Natural killer cell (primary cell): ENCODE results near the gene ABHD12B. TPM values are rescaled to one million over a fixed set of nuclear protein-coding genes. Genes with fewer than 3 reads are reported as not detected.

Experiments
- ATAC-seq, 3 donors: fragments of 150-1000 bp in 2 of 3; fragments of 200-7000 bp in 1 of 3; cut with Tn5 transposase; 1 replicate in 1 of 3; 2 replicates in 2 of 3; pipeline ENCODE4 v1.10.0; 2021; ENCODE audit warnings: mild to moderate bottlenecking in 2 of 3, moderate library complexity in 2 of 3
- DNase-seq, 2 donors: peaks; one replicate each; pipeline versions ENCODE4 v3.0.0 to v3.0.0-alpha.2; 2013 to 2021; ENCODE audit warnings: mixed read lengths in 1 of 2
- H3K27ac ChIP-seq: one replicate; pipeline ENCODE4 v1.5.1; 2013; ENCODE audit warnings: mild to moderate bottlenecking, low read length
- H3K27me3 ChIP-seq: one replicate; pipeline ENCODE4 v1.6.1; 2013; ENCODE audit warnings: low read length; ENCODE audit not compliant: control insufficient read depth, insufficient read depth
- H3K36me3 ChIP-seq: one replicate; pipeline ENCODE4 v1.6.1; 2013; ENCODE audit warnings: low read length; ENCODE audit not compliant: control insufficient read depth, insufficient read depth
- H3K4me1 ChIP-seq: one replicate; pipeline ENCODE4 v1.6.1; 2013; ENCODE audit warnings: low read length; ENCODE audit not compliant: control insufficient read depth, insufficient read depth
- H3K4me3 ChIP-seq: one replicate; pipeline ENCODE4 v1.5.1; 2013; ENCODE audit warnings: low read length
- H3K9me3 ChIP-seq: one replicate; pipeline ENCODE4 v1.6.1; 2013; ENCODE audit warnings: low read length; ENCODE audit not compliant: control insufficient read depth, insufficient read depth
- H3K27ac Mint-ChIP-seq, 2 donors: one replicate each; pipeline ENCODE4 v1.8.0; 2022; ENCODE audit warnings: mild to moderate bottlenecking in 2 of 2, mixed read lengths in 2 of 2, moderate library complexity in 1 of 2
- H3K27me3 Mint-ChIP-seq, 2 donors: one replicate each; pipeline ENCODE4 v1.8.0; 2022; ENCODE audit warnings: low read depth in 2 of 2, mixed read lengths in 2 of 2
- H3K36me3 Mint-ChIP-seq: one replicate; pipeline ENCODE4 v1.8.0; 2022; ENCODE audit warnings: mixed read lengths
- H3K4me1 Mint-ChIP-seq, 2 donors: one replicate each; pipeline ENCODE4 v1.8.0; 2022; ENCODE audit warnings: mixed read lengths in 2 of 2
- H3K4me3 Mint-ChIP-seq: one replicate; pipeline ENCODE4 v1.8.0; 2022; ENCODE audit warnings: mild to moderate bottlenecking, moderate library complexity, mixed read lengths
- H3K9me3 Mint-ChIP-seq, 2 donors: one replicate each; pipeline ENCODE4 v1.8.0; 2022; ENCODE audit warnings: mixed read lengths in 2 of 2
- CTCF ChIP-seq: fragments of 200-600 bp; IDR thresholded peaks from one replicate; pipeline ENCODE4 v1.8.0; 2022; ENCODE audit warnings: antibody characterized with exemption
- WGBS: methylation state at CpG from one replicate; pipeline ENCODE4 v1.1.7; 2013; ENCODE audit warnings: missing lambda C conversion rate; ENCODE audit not compliant: insufficient coverage; 5-methylcytosine and 5-hydroxymethylcytosine counted together
- intact Hi-C: fragments of 100-400 bp; cut with micrococcal nuclease; formaldehyde crosslinking; loops from one replicate; pipeline ENCODE4 v1.14.2; 2022
- total RNA-seq, 4 donors: library from RNA; stranded (reverse); fragments of 120-200 nt in 1 of 4; gene quantifications; one replicate each; pipeline versions ENCODE4 v1.2.3 to v1.2.4, GENCODE V29; 2013 to 2022

ABHD12B gene
- total RNA-seq, 3 donors from 2014 or later (not counting 1 experiment from before 2014, with no cell fraction given), result not detected

- Histone ChIP-seq H3K4me1 (peaks cover 12% of the 10 kb centered on the region), H3K27ac (no peak overlapping the region), H3K27me3 (peaks cover 42% of the 10 kb centered on the region), H3K4me3 (no peak overlapping the region), H3K9me3 (no peaks in the 10 kb centered on the region), H3K36me3 (no peaks in the 10 kb centered on the region)
- peaks cover 44 to 78% of the 10 kb centered on the region in 2 donors for H3K27me3 Mint-ChIP-seq
- no peak overlapping the region for H3K27ac Mint-ChIP-seq
- peak; percentile 61 to 78 (median 72) for ATAC-seq
- no peak overlapping the region for H3K4me3 Mint-ChIP-seq
- DNase-seq, result peak in 1 of 2 donors; percentile 73
- no peak for TF ChIP-seq CTCF
- H3K4me1 Mint-ChIP-seq, result peaks cover 5 to 6% of the 10 kb centered on the region in 2 donors
- no peaks in the 10 kb centered on the region for H3K9me3 Mint-ChIP-seq
- intact Hi-C loops, result no loop called here
- whole genome bisulfite sequencing, result 6% methylated on average over 4 of the region's 7 CpGs
- H3K36me3 Mint-ChIP-seq, result no peaks in the 10 kb centered on the region
Observed at GRCh38 chr14:50875359-50876070, 3.7 kb downstream of the ABHD12B start.

- ATAC-seq (no peak), DNase-seq (no peak)
- Mint-ChIP-seq H3K36me3 (no peaks in the 10 kb centered on the region), H3K27ac (no peak overlapping the region), H3K27me3 (peaks cover 30 to 62% of the 10 kb centered on the region in 2 donors), H3K4me3 (no peak overlapping the region), H3K9me3 (no peaks in the 10 kb centered on the region), H3K4me1 (no peaks in the 10 kb centered on the region)
- Histone ChIP-seq H3K4me1 (no peaks in the 10 kb centered on the region), H3K9me3 (no peaks in the 10 kb centered on the region), H3K27ac (no peak overlapping the region), H3K36me3 (no peaks in the 10 kb centered on the region), H3K27me3 (peaks cover 13% of the 10 kb centered on the region), H3K4me3 (no peak overlapping the region)
- intact Hi-C loops, result no loop called here
- WGBS, result 92% methylated on average over 6 of the region's 8 CpGs
- TF ChIP-seq CTCF, result no peak
Observed at GRCh38 chr14:50882932-50883826, 11.3 kb downstream of the ABHD12B start.

GRCh38 chr14:50883827-50884197 lies 12.0 kb downstream of the ABHD12B start:
- TF ChIP-seq CTCF, result no peak
- intact Hi-C loops, result no loop called here
- no peak overlapping the region for H3K4me3 Mint-ChIP-seq

More at GRCh38 chr14:50883827-50884197, 12.0 kb downstream of the ABHD12B start:
- no peaks in the 10 kb centered on the region for H3K9me3 ChIP-seq
- no peaks in the 10 kb centered on the region for H3K4me1 ChIP-seq
- H3K9me3 Mint-ChIP-seq, result no peaks in the 10 kb centered on the region
- H3K36me3 ChIP-seq, result no peaks in the 10 kb centered on the region
- H3K4me3 ChIP-seq, result no peak overlapping the region
- H3K36me3 Mint-ChIP-seq, result no peaks in the 10 kb centered on the region
- H3K4me1 Mint-ChIP-seq, result no peaks in the 10 kb centered on the region
- no peak overlapping the region for H3K27ac Mint-ChIP-seq
- no peak for ATAC-seq
- no CpG with 5 or more reads among the region's 1 CpG for WGBS
- DNase-seq, result no peak
- peaks cover 30 to 65% of the 10 kb centered on the region in 2 donors for H3K27me3 Mint-ChIP-seq
- H3K27me3 ChIP-seq, result peaks cover 8% of the 10 kb centered on the region
- H3K27ac ChIP-seq, result no peak overlapping the region
